ENCODE results near the gene FEM1C.

Gene FEM1C

GRCh38 chr5:115557667-115558387 lies 13.3 kb upstream of the FEM1C start:
- no peak for DNase-seq

- DNase-seq: no peak
These were observed 11.7 kb upstream of the FEM1C start for GRCh38 chr5:115556276-115556675.

- DNase-seq: no peak
These were observed 10.6 kb upstream of the FEM1C start for GRCh38 chr5:115555084-115555633.

GRCh38 chr5:115553082-115553481 lies 8.5 kb upstream of the FEM1C start:
- DNase-seq: no peak

GRCh38 chr5:115551415-115551814 lies 6.8 kb upstream of the FEM1C start:
- no peak for DNase-seq

- no peak for DNase-seq
These were observed 4.6 kb upstream of the FEM1C start for GRCh38 chr5:115549154-115549553.

GRCh38 chr5:115548683-115549082 lies 4.1 kb upstream of the FEM1C start:
- DNase-seq: no peak

- DNase-seq: no peak
These were observed 842 bp upstream of the FEM1C start for GRCh38 chr5:115545351-115545882.

GRCh38 chr5:115544043-115544435 lies 536 bp downstream of the FEM1C start:
- peak; percentile 48 for DNase-seq

GRCh38 chr5:115543365-115544042 lies 1.1 kb downstream of the FEM1C start:
- peak; percentile 28 for DNase-seq

- DNase-seq: no peak
These were observed 1.8 kb downstream of the FEM1C start for GRCh38 chr5:115542651-115543364.

- DNase-seq: no peak
These were observed 2.5 kb downstream of the FEM1C start for GRCh38 chr5:115542086-115542485.

- no peak for DNase-seq
These were observed 3.0 kb downstream of the FEM1C start for GRCh38 chr5:115541611-115542010.

- DNase-seq: no peak
These were observed 9.0 kb downstream of the FEM1C start for GRCh38 chr5:115535479-115536035.

- no peak for DNase-seq
These were observed 12.1 kb downstream of the FEM1C start for GRCh38 chr5:115532517-115532916.

- no peak for DNase-seq
These were observed 12.7 kb downstream of the FEM1C start for GRCh38 chr5:115531787-115532367.

- no peak for DNase-seq
These were observed 13.2 kb downstream of the FEM1C start for GRCh38 chr5:115531380-115531779.

- no peak for DNase-seq
These were observed 14.1 kb downstream of the FEM1C start for GRCh38 chr5:115530426-115530825.

GRCh38 chr5:115526604-115527003 lies 18.0 kb downstream of the FEM1C start:
- no peak for DNase-seq

GRCh38 chr5:115524199-115524847 lies 20.3 kb downstream of the FEM1C start:
- DNase-seq: no peak

GRCh38 chr5:115522832-115523403 lies 21.7 kb downstream of the FEM1C start:
- DNase-seq: no peak

- DNase-seq: no peak
These were observed 24.4 kb downstream of the FEM1C start for GRCh38 chr5:115520191-115520590.
